IMR-90 (cell line): ENCODE results near the gene JPT1. TPM values are rescaled to one million over a fixed set of nuclear protein-coding genes. Genes with fewer than 3 reads are reported as not detected.

ENCODE experiments used
- ATAC-seq: fragments of 200-7000 bp; cut with Tn5 transposase; 2 replicates; pipeline ENCODE4 v1.9.1; 2020; ENCODE audit warnings: low read depth, mild to moderate bottlenecking, moderate library complexity
- BruUV-seq: library from RNA; stranded (reverse); fragments of 400-500 nt; replicated peaks from 2 replicates; lab custom pipeline; 2021; lab: Mats Ljungman, UMichigan
- CTCF ChIA-PET: fragments of 300-600 bp; formaldehyde crosslinking; extraction: SDS; loops from one replicate; lab custom pipeline; 2021; ENCODE audit warnings: antibody characterized with exemption; lab: Yijun Ruan, JAX
- POLR2A ChIA-PET: fragments of 300-600 bp; sonication (Branson Sonifier 250); formaldehyde crosslinking; loops from one replicate; lab custom pipeline; 2022; ENCODE audit warnings: antibody characterized with exemption; ENCODE audit not compliant: unreplicated experiment; lab: Charles Lee
- DNase-seq: peaks from one replicate; pipeline ENCODE4 v3.0.0; 2013
- H2AFZ ChIP-seq: replicated peaks from 2 replicates; pipeline ENCODE3; 2013; ENCODE audit warnings: low read length, mild to moderate bottlenecking; ENCODE audit not compliant: poor library complexity
- H2AK5ac ChIP-seq: 2 replicates; pipeline ENCODE4 v1.6.1; 2013; ENCODE audit warnings: low read depth, low read length, inconsistent platforms
- H2AK9ac ChIP-seq: replicated peaks from 2 replicates; pipeline ENCODE3; 2013; ENCODE audit warnings: mild to moderate bottlenecking, low read depth, low read length, moderate library complexity; ENCODE audit not compliant: poor library complexity
- H2BK120ac ChIP-seq: 2 replicates; pipeline ENCODE4 v1.6.1; 2013; ENCODE audit warnings: low read depth, low read length, inconsistent platforms
- H2BK15ac ChIP-seq: 3 replicates; pipeline ENCODE4 v1.6.1; 2013; ENCODE audit warnings: low read depth, low read length, inconsistent platforms
- H2BK20ac ChIP-seq: 2 replicates; pipeline ENCODE4 v1.6.1; 2013; ENCODE audit warnings: low read depth, mild to moderate bottlenecking, inconsistent platforms, low read length, moderate library complexity
- H2BK5ac ChIP-seq: 2 replicates; pipeline ENCODE4 v1.6.1; 2013; ENCODE audit warnings: mild to moderate bottlenecking, low read depth, low read length, inconsistent platforms; ENCODE audit not compliant: poor library complexity, severe bottlenecking
- H3K14ac ChIP-seq: replicated peaks from 2 replicates; pipeline ENCODE4 v1.6.1; 2013; ENCODE audit warnings: low read depth, low read length, inconsistent platforms
- H3K18ac ChIP-seq: 2 replicates; pipeline ENCODE4 v1.6.1; 2013; ENCODE audit warnings: low read depth, low read length, control low read depth
- H3K23ac ChIP-seq: 2 replicates; pipeline ENCODE4 v1.6.1; 2013; ENCODE audit warnings: low read depth, low read length, inconsistent platforms
- H3K27ac ChIP-seq: 2 replicates; pipeline ENCODE4 v1.5.1; 2013; ENCODE audit warnings: mild to moderate bottlenecking, control low read depth, low read length; ENCODE audit not compliant: insufficient read depth
- H3K27me3 ChIP-seq: 2 replicates; pipeline ENCODE4 v1.6.1; 2013; ENCODE audit warnings: low read length; ENCODE audit not compliant: control insufficient read depth, insufficient read depth
- H3K36me3 ChIP-seq: 2 replicates; pipeline ENCODE4 v1.6.1; 2013; ENCODE audit warnings: low read length, mixed read lengths; ENCODE audit not compliant: control insufficient read depth, insufficient read depth
- H3K4ac ChIP-seq: 2 replicates; pipeline ENCODE4 v1.6.1; 2013; ENCODE audit warnings: low read depth, low read length, inconsistent platforms
- H3K4me1 ChIP-seq: 2 replicates; pipeline ENCODE4 v1.6.1; 2013; ENCODE audit warnings: low read length, mixed read lengths; ENCODE audit not compliant: control insufficient read depth, insufficient read depth
- H3K4me2 ChIP-seq: 2 replicates; pipeline ENCODE4 v1.6.1; 2013; ENCODE audit warnings: low read depth, mild to moderate bottlenecking, control low read depth, low read length, moderate library complexity
- H3K4me3 ChIP-seq: 2 replicates; pipeline ENCODE4 v1.5.1; 2013; ENCODE audit warnings: low read depth, mild to moderate bottlenecking, control low read depth, low read length, moderate library complexity; ENCODE audit not compliant: insufficient read depth
- H3K56ac ChIP-seq: 2 replicates; pipeline ENCODE4 v1.6.1; 2013; ENCODE audit warnings: low read length, inconsistent platforms; ENCODE audit not compliant: insufficient read depth; ENCODE audit errors: extremely low read depth
- H3K79me1 ChIP-seq, 2 experiments: 2 replicates each; pipeline ENCODE4 v1.6.1; 2013; ENCODE audit warnings: low read length in 2 of 2, inconsistent platforms in 1 of 2, low read depth in 1 of 2
- H3K9ac ChIP-seq: 2 replicates; pipeline ENCODE4 v1.6.1; 2013; ENCODE audit warnings: low read depth, low read length, control low read depth
- H3K9me1 ChIP-seq: 2 replicates; pipeline ENCODE4 v1.6.1; 2013; ENCODE audit warnings: low read length, inconsistent platforms; ENCODE audit not compliant: insufficient read depth
- H3K9me3 ChIP-seq: 2 replicates; pipeline ENCODE4 v1.6.1; 2013; ENCODE audit warnings: low read length; ENCODE audit not compliant: control insufficient read depth, insufficient read depth
- H4K20me1 ChIP-seq: 2 replicates; pipeline ENCODE4 v1.6.1; 2013; ENCODE audit warnings: low read length, inconsistent platforms; ENCODE audit not compliant: insufficient read depth
- H4K5ac ChIP-seq: 2 replicates; pipeline ENCODE4 v1.6.1; 2013; ENCODE audit warnings: mild to moderate bottlenecking, low read depth, low read length, control low read depth
- H4K8ac ChIP-seq, 2 experiments: 2 replicates each; pipeline ENCODE4 v1.6.1; 2013; ENCODE audit warnings: low read depth in 2 of 2, low read length in 2 of 2, control low read depth in 1 of 2, inconsistent platforms in 1 of 2
- H4K91ac ChIP-seq: 2 replicates; pipeline ENCODE4 v1.6.1; 2013; ENCODE audit warnings: low read depth, low read length, inconsistent platforms; ENCODE audit not compliant: insufficient read depth
- BHLHE40 ChIP-seq: fragments of 150-350 bp; IDR thresholded peaks from 2 replicates; pipeline ENCODE4 v1.6.1; 2016; ENCODE audit warnings: mild to moderate bottlenecking, low read depth, low read length
- CEBPB ChIP-seq: IDR thresholded peaks from 2 replicates; pipeline ENCODE4 v1.6.1; 2012; ENCODE audit warnings: low read depth, low read length, improper control_type of control experiment
- CHD1 ChIP-seq: IDR thresholded peaks from 2 replicates; pipeline ENCODE4 v1.6.1; 2012; ENCODE audit warnings: low read depth, low read length, improper control_type of control experiment
- ELK1 ChIP-seq: fragments of 150-350 bp; IDR thresholded peaks from 2 replicates; pipeline ENCODE4 v1.6.1; 2016; ENCODE audit warnings: low read depth, mild to moderate bottlenecking, low read length, moderate library complexity, borderline replicate concordance
- FOS ChIP-seq: fragments of 150-350 bp; IDR thresholded peaks from 2 replicates; pipeline ENCODE4 v1.6.1; 2016; ENCODE audit warnings: low read depth, low read length
- MAFK ChIP-seq: IDR thresholded peaks from 2 replicates; pipeline ENCODE4 v1.6.1; 2012; ENCODE audit warnings: low read depth, low read length, improper control_type of control experiment
- MAZ ChIP-seq: IDR thresholded peaks from 2 replicates; pipeline ENCODE4 v1.6.1; 2012; ENCODE audit warnings: low read depth, mild to moderate bottlenecking, low read length, improper control_type of control experiment, moderate library complexity, borderline replicate concordance
- NFE2L2 ChIP-seq: fragments of 150-350 bp; IDR thresholded peaks from 2 replicates; pipeline ENCODE4 v1.6.1; 2016; ENCODE audit warnings: low read depth, mild to moderate bottlenecking, low read length
- POLR2A ChIP-seq: IDR thresholded peaks from 2 replicates; pipeline ENCODE4 v1.6.1; 2012; ENCODE audit warnings: mild to moderate bottlenecking, low read depth, low read length
- RAD21 ChIP-seq: IDR thresholded peaks from 2 replicates; pipeline ENCODE4 v1.6.1; 2012; ENCODE audit warnings: low read length, improper control_type of control experiment
- RCOR1 ChIP-seq: IDR thresholded peaks from 2 replicates; pipeline ENCODE4 v1.6.1; 2012; ENCODE audit warnings: mild to moderate bottlenecking, low read length, improper control_type of control experiment; ENCODE audit not compliant: insufficient replicate concordance
- RFX5 ChIP-seq: IDR thresholded peaks from 2 replicates; pipeline ENCODE4 v1.8.0; 2012; ENCODE audit warnings: low read depth, mild to moderate bottlenecking, low read length, moderate library complexity
- SMC3 ChIP-seq: fragments of 150-350 bp; IDR thresholded peaks from 2 replicates; pipeline ENCODE4 v1.6.1; 2016; ENCODE audit warnings: low read depth, mild to moderate bottlenecking, antibody characterized with exemption, low read length, moderate library complexity
- USF2 ChIP-seq: fragments of 150-350 bp; IDR thresholded peaks from 2 replicates; pipeline ENCODE4 v1.6.1; 2017; ENCODE audit warnings: mild to moderate bottlenecking, antibody characterized with exemption, low read length, low read depth
- dilution Hi-C: fragments of 300-500 bp; cut with HindIII; formaldehyde crosslinking; loops from one replicate; pipeline ENCODE4 v1.14.3; 2018; ENCODE audit warnings: low sequenced_read_pairs; ENCODE audit not compliant: unreplicated experiment
- in situ Hi-C: fragments of 300-500 bp; cut with MboI; formaldehyde crosslinking; loops from 3 replicates; pipeline ENCODE4 v1.14.3; 2019; ENCODE audit warnings: low sequenced_read_pairs, inconsistent platforms, mixed read lengths
- intact Hi-C: fragments of 100-400 bp; cut with micrococcal nuclease; formaldehyde crosslinking; loops from 2 replicates; pipeline ENCODE4 v1.10.0; 2022
- polyA plus RNA-seq, 3 experiments: library from polyadenylated mRNA; depleted of rRNA; stranded (reverse); fragments of >200 nt; gene quantifications; 2 replicates each; pipeline ENCODE4 v1.2.3, GENCODE V29; 2012; ENCODE audit warnings: low replicate concordance in 1 of 3
- total RNA-seq: library from RNA; depleted of rRNA; stranded (reverse); fragments of >200 nt; gene quantifications from 2 replicates; pipeline ENCODE4 v1.2.3, GENCODE V29; 2012
- TF ChIP-seq, protein P1 (sequence below): conservative IDR thresholded peaks from 2 replicates; pipeline ENCODE4 v1.5.1; 2012; ENCODE audit warnings: mild to moderate bottlenecking, low read depth, low read length, improper control_type of control experiment

Gene JPT1
- total and polyA plus RNA-seq, 2 of the 4 experiments (the other 2 are of a cell fraction): 118 to 272 TPM

- no TSS peak for BruUV-seq
- Histone ChIP-seq H3K79me1 (peaks cover 21 to 48% of the 10 kb centered on the region in 2 experiments), H4K8ac (no peak overlapping the region), H2AK5ac (no peak overlapping the region), H2BK120ac (no peak overlapping the region), H3K56ac (no peak overlapping the region), H2BK5ac (no peak overlapping the region), H3K4me3 (no peak overlapping the region), H4K5ac (no peak overlapping the region), H2BK15ac (no peak overlapping the region), H3K27ac (no peak overlapping the region), H3K18ac (no peak overlapping the region), H3K9me1 (0 out of 2 replicates have a peak, but pooled peaks cover 2% of the 10 kb centered on the region), H2BK20ac (no peak overlapping the region), H3K4me1 (peaks cover 6% of the 10 kb centered on the region; the same call in 1 of the 2 replicates), H3K9me3 (no peaks in the 10 kb centered on the region), H3K4ac (no peak overlapping the region), H4K91ac (no peak overlapping the region), H3K14ac (no peak overlapping the region), H3K4me2 (no peak overlapping the region), H3K36me3 (peaks cover 9% of the 10 kb centered on the region), H4K20me1 (no peaks in the 10 kb centered on the region; the same call in 1 of the 2 replicates), H3K27me3 (no peaks in the 10 kb centered on the region), H2AK9ac (no peak overlapping the region), H2AFZ (no peak overlapping the region), H3K9ac (no peak overlapping the region), H3K23ac (no peak overlapping the region)
- in situ Hi-C loops: no loop called here
- ATAC-seq: no peak
- intact Hi-C loops: no loop called here
- TF ChIP-seq POLR2A (no peak), BHLHE40 (no peak), RCOR1 (no peak), SMC3 (no peak), NFE2L2 (no peak), MAZ (no peak), ELK1 (no peak), MAFK (no peak), CHD1 (no peak), FOS (no peak), USF2 (no peak), RFX5 (no peak), CEBPB (no peak), RAD21 (no peak)
- TF ChIP-seq, protein P1, sequence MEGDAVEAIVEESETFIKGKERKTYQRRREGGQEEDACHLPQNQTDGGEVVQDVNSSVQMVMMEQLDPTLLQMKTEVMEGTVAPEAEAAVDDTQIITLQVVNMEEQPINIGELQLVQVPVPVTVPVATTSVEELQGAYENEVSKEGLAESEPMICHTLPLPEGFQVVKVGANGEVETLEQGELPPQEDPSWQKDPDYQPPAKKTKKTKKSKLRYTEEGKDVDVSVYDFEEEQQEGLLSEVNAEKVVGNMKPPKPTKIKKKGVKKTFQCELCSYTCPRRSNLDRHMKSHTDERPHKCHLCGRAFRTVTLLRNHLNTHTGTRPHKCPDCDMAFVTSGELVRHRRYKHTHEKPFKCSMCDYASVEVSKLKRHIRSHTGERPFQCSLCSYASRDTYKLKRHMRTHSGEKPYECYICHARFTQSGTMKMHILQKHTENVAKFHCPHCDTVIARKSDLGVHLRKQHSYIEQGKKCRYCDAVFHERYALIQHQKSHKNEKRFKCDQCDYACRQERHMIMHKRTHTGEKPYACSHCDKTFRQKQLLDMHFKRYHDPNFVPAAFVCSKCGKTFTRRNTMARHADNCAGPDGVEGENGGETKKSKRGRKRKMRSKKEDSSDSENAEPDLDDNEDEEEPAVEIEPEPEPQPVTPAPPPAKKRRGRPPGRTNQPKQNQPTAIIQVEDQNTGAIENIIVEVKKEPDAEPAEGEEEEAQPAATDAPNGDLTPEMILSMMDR: no peak
- ChIA-PET POLR2A (no interaction called here), CTCF (interaction anchor here (0.8 to 2.3 kb wide), 2 partner anchors 14 to 86 kb away, joined by 3 to 22 read pairs; no protein-coding TSS in a partner anchor)
- no peak for DNase-seq
- dilution Hi-C loops: no loop called here
Measured at GRCh38 chr17:75115555-75115954, 38.8 kb downstream of the JPT1 start.
